NCI-H1092 (cell line): Measurements from ENCODE around the gene HIRIP3.
"Not testable (repeated sequence)": the region's sequence is repeated elsewhere in the genome, so short reads cannot be mapped to it uniquely, and the experiment has no call there.

Experiments used
- DNase-seq: peaks from one replicate; lab custom pipeline; 2025; lab: John Stamatoyannopoulos, UW

Gene HIRIP3

GRCh38 chr16:29995324-29995910, at the start of gene HIRIP3:
HIRIP3 (minus strand) TSS chr16:29995617; CDS start chr16:29995605, 12 bp downstream.
- peak; percentile 90 for DNase-seq

GRCh38 chr16:30041841-30042240, 46.4 kb upstream of the HIRIP3 start:
- no peak for DNase-seq

- not testable (repeated sequence) for DNase-seq
Observed at GRCh38 chr16:30040690-30041089, 45.3 kb upstream of the HIRIP3 start.

GRCh38 chr16:30040221-30040620, 44.8 kb upstream of the HIRIP3 start:
- no peak for DNase-seq

- DNase-seq: no peak
Observed at GRCh38 chr16:30033270-30033669, 37.9 kb upstream of the HIRIP3 start.

- peak; percentile 81 for DNase-seq
Observed at GRCh38 chr16:30032083-30032819, 36.8 kb upstream of the HIRIP3 start.

- no peak for DNase-seq
Observed at GRCh38 chr16:30031477-30031918, 36.1 kb upstream of the HIRIP3 start.

GRCh38 chr16:30030841-30031413, 35.5 kb upstream of the HIRIP3 start, which contains the start of gene TLCD3B:
TLCD3B (minus strand) TSS chr16:30031271; CDS start chr16:30030527, 744 bp downstream.
- peak; percentile 22 for DNase-seq

GRCh38 chr16:30030011-30030685, 34.7 kb upstream of the HIRIP3 start:
- DNase-seq: no peak

GRCh38 chr16:30028438-30029076, 33.1 kb upstream of the HIRIP3 start:
- no peak for DNase-seq

GRCh38 chr16:30027588-30028437, 32.4 kb upstream of the HIRIP3 start:
- no peak for DNase-seq

GRCh38 chr16:30026449-30026848, 31.0 kb upstream of the HIRIP3 start:
- no peak for DNase-seq

GRCh38 chr16:30025574-30025973, 30.2 kb upstream of the HIRIP3 start:
- DNase-seq: no peak

- no peak for DNase-seq
Observed at GRCh38 chr16:30025156-30025555, 29.7 kb upstream of the HIRIP3 start.

- DNase-seq: no peak
Observed at GRCh38 chr16:30024451-30024850, 29.0 kb upstream of the HIRIP3 start.

- DNase-seq: no peak
Observed at GRCh38 chr16:30023586-30023985, 28.2 kb upstream of the HIRIP3 start.

- DNase-seq: no peak
Observed at GRCh38 chr16:30022887-30023286, 27.5 kb upstream of the HIRIP3 start, which contains the start of gene C16orf92. C16orf92 (plus strand) TSS chr16:30023198; CDS start chr16:30023341, 143 bp downstream.

- DNase-seq: no peak
Observed at GRCh38 chr16:30018731-30019158, 23.3 kb upstream of the HIRIP3 start.

- DNase-seq: not testable (repeated sequence)
Observed at GRCh38 chr16:30017937-30018336, 22.5 kb upstream of the HIRIP3 start.

GRCh38 chr16:30017277-30017656, 21.9 kb upstream of the HIRIP3 start:
- no peak for DNase-seq
